ENCODE data around the gene HNF4A.

The HNF4A gene

DNA sequence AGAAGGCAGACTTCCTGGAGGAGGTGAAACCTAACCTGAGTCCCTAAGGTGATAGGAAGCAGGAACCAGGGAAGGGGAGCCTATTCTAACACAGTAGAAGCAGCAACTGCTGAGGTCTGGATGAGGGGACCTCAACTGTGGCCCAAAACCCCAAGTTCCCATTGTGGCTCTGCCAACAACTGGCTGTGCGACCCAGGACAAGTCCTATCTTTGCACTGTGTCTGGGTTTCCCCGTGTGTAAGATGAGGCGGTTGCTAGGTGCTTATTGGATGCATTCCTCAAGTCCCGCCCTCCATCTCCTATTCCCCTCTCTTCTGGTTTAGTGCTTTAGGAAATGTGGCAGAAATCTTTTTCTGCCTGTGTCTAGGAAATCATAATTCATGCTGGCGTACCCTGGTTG lies 68.0 kb downstream of the HNF4A start:
- DNase-seq (ENCODE audit: low read depth in 1 of 2, low spot score in 1 of 2), result no peak

DNA sequence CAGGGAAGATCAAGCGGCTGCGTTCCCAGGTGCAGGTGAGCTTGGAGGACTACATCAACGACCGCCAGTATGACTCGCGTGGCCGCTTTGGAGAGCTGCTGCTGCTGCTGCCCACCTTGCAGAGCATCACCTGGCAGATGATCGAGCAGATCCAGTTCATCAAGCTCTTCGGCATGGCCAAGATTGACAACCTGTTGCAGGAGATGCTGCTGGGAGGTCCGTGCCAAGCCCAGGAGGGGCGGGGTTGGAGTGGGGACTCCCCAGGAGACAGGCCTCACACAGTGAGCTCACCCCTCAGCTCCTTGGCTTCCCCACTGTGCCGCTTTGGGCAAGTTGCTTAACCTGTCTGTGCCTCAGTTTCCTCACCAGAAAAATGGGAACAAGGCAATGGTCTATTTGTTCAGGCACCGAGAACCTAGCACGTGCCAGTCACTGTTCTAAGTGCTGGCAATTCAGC lies 68.6 kb downstream of the HNF4A start:
- DNase-seq (ENCODE audit: low read depth in 1 of 2, low spot score in 1 of 2), result no peak

DNA sequence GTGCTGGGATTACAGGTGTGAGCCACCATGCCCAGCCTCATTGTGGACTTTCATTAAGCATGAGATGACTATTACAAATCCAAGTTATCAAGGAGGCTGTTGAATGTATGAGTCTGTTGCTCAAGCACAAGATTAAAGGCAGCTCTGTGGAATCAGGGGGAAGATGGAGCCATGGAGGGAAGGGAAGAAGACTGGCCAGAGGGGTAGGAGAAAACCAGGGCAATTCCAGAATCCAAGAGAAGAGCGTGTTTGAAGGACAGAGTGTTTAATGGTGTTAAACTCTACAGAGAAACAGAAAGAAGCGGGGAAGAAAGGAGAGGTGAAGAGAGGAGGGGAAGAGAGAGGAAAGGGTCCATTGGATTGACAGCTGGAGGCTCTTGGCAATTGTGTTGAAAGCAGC lies 70.4 kb downstream of the HNF4A start:
- DNase-seq (ENCODE audit: low read depth in 1 of 2, low spot score in 1 of 2), result no peak

GRCh38 chr20:44426879-44427790 lies 71.6 kb downstream of the HNF4A start:
- DNase-seq (ENCODE audit: low read depth in 1 of 2, low spot score in 1 of 2), result no peak

GRCh38 chr20:44427804-44428173 lies 72.3 kb downstream of the HNF4A start:
- no peak for DNase-seq (ENCODE audit: low read depth in 1 of 2, low spot score in 1 of 2)

DNA sequence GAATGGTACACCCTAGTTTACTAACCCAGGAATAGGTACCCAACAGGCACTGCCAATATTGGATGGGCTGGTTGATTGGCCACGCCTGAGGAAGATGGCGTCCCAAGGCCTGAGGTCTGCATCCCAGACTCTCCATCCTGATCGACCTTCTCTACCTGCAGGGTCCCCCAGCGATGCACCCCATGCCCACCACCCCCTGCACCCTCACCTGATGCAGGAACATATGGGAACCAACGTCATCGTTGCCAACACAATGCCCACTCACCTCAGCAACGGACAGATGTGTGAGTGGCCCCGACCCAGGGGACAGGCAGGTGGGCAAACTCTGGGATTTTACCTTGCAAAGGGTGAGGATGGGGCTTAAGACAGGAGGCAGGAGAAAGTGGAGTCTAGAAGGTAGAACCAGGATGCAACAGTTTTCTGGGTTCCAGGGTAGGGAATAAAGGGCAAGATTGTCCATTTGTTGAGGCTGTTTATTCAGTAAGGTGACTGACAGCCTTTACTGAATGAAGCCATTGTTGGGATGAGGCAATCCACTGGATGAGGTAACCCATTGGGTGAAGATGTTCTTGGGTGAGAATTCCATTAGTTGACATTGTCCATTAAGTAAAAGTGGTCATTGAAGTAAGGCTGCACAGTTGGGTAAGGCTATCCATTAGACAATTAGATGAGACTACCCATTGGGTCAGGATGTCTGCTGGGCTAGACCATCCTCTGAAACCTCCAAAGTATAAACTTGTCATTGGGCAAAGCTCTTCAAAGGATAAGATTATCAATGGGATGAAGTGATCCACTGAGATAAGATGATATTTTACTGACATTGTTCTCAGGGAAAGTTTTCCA lies 72.9 kb downstream of the HNF4A start:
- DNase-seq (ENCODE audit: low read depth in 1 of 2, low spot score in 1 of 2), result no peak

GRCh38 chr20:44429017-44429339 lies 73.5 kb downstream of the HNF4A start:
- no peak for DNase-seq (ENCODE audit: low read depth in 1 of 2, low spot score in 1 of 2)

GRCh38 chr20:44429419-44430269 lies 74.1 kb downstream of the HNF4A start:
- no peak for DNase-seq (ENCODE audit: low read depth in 1 of 2, low spot score in 1 of 2)

- DNase-seq (ENCODE audit: low read depth in 1 of 2, low spot score in 1 of 2), result no peak
Measured at GRCh38 chr20:44430270-44431065, 75.0 kb downstream of the HNF4A start.

- no peak for DNase-seq (ENCODE audit: low read depth in 1 of 2, low spot score in 1 of 2)
Measured at GRCh38 chr20:44431118-44431501, 75.6 kb downstream of the HNF4A start.

DNA sequence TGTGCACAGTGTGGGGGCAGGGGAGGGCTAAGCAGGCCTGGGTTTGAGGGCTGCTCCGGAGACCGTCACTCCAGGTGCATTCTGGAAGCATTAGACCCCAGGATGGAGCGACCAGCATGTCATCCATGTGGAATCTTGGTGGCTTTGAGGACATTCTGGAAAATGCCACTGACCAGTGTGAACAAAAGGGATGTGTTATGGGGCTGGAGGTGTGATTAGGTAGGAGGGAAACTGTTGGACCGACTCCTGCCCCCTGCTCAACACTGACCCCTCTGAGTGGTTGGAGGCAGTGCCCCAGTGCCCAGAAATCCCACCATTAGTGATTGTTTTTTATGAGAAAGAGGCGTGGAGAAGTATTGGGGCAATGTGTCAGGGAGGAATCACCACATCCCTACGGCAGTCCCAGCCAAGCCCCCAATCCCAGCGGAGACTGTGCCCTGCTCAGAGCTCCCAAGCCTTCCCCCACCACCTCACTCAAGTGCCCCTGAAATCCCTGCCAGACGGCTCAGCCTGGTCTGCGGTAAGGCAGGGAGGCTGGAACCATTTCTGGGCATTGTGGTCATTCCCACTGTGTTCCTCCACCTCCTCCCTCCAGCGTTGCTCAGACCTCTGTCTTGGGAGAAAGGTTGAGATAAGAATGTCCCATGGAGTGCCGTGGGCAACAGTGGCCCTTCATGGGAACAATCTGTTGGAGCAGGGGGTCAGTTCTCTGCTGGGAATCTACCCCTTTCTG lies 76.2 kb downstream of the HNF4A start:
- no peak for DNase-seq (ENCODE audit: low read depth in 1 of 2, low spot score in 1 of 2)

DNA sequence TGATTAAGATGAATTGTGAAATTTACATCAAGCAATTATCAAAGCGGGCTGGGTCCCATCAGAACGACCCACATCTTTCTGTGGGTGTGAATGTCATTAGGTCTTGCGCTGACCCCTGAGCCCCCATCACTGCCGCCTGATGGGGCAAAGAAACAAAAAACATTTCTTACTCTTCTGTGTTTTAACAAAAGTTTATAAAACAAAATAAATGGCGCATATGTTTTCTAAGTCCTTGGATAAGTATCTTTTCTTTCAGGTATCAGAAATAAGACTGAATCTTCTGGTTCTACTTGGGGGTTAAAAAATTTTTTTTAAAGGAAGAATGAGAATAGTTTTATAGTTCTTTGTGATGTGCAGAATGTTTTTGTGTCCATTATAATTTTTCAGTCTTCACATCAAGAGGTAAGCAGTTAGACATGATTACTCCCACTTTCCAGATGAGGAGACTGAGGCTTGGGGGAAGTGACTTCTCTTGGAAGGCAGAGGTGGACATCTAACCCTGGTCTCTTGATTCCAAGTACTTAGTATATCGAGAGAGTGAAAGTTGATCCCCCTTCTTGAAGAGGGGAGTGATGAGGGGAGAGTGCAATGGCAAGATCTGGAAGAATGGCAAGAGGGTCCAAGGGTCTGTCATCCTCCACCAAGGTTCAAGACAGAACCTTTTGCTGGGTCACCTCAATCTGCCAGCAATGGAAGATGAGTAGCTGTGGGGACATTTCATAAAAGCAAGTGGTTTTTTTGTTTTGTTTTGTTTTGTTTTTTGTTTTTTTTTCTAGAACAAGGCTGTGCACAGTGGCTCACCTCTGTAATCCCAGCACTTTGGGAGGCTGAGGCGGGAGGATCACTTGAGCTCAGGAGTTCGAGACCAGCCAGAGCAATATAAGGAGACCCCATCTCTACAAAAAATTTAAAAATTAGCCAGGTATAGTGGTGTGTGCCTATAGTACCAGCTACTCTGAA lies 77.4 kb downstream of the HNF4A start:
- no peak for DNase-seq (ENCODE audit: low read depth in 1 of 2, low spot score in 1 of 2)

DNA sequence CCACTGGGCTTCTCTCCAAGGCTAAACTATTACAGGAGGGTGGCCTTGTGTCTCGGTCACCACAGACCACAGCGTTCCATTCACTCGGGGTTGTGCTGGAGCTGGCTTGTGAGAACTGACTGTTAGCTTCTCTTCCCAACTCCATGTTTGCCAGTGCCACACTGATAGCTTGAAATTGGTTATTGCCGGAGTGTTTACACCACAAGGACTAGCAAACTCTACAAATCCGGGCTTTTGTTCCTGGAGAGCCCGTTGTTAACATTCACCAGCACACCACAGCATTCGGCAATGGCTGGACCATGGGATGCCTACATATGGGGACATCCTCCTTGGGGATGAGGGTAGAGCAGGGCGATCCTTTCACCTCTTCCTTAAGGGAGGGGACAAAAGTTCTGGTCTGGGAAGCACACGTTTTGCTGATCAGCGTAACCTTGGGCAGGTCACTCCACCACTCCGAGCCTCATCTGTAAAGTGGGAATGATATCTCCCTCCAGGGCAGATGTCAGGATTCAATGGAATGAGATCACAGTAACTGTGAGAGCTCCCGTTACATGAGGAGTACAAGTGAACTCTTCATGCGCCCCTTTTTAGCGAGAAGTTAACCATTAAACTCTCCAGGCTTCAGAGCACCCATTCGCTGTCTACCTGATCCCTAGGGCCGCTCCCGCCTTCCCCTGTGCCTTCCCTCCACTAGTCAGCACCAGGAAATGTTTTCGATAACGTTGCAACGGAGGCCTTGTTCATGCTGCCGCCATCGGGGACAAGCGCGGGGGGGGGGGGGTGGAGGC lies 78.4 kb downstream of the HNF4A start:
- DNase-seq (ENCODE audit: low read depth in 1 of 2, low spot score in 1 of 2), result no peak

GRCh38 chr20:44435630-44436335 lies 80.3 kb downstream of the HNF4A start:
- no peak for DNase-seq (ENCODE audit: low read depth in 1 of 2, low spot score in 1 of 2)

GRCh38 chr20:44436393-44436792 lies 80.9 kb downstream of the HNF4A start:
- DNase-seq (ENCODE audit: low read depth in 1 of 2, low spot score in 1 of 2), result no peak

DNA sequence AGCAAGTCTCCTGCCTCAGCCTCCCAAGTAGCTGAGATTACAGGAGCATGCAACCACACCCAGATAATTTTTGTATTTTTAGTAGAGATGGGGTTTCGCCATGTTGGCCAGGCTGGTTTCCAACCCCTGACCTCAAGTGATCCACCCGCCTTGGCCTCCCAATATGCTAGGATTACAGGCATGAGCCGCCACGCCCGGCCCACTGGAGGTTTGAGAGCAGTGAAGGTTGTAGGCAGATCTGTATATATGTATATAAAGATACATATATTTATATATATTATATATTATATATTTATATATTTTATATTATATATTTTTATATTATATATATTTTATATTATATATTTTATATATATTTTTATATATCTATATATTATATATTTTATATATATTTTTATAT lies 82.0 kb downstream of the HNF4A start:
- DNase-seq (ENCODE audit: low read depth in 1 of 2, low spot score in 1 of 2), result no peak

GRCh38 chr20:44438782-44439181 lies 83.3 kb downstream of the HNF4A start:
- DNase-seq (ENCODE audit: low read depth in 1 of 2, low spot score in 1 of 2), result no peak
